Panc1 (cell line): Measurements from ENCODE around the gene CEP55.

Experiments
- POLR2AphosphoS5 ChIP-seq: IDR thresholded peaks from 2 replicates; pipeline ENCODE4 v1.6.1; 2012; ENCODE audit warnings: mild to moderate bottlenecking, low read depth, low read length, moderate library complexity
- SIN3A ChIP-seq: IDR thresholded peaks from 2 replicates; pipeline ENCODE4 v1.6.1; 2012; ENCODE audit warnings: low read depth, mild to moderate bottlenecking, low read length, moderate library complexity, borderline replicate concordance; ENCODE audit not compliant: insufficient read depth
- TF ChIP-seq, protein P1 (sequence below): fragments of 450-650 bp; IDR thresholded peaks from 2 replicates; pipeline ENCODE4 v1.5.1; 2017; ENCODE audit warnings: mild to moderate bottlenecking
- TF ChIP-seq, protein P2 (sequence below), 2 experiments: IDR thresholded peaks; 2 replicates each; pipeline ENCODE4 v1.6.1; 2011 to 2012; ENCODE audit warnings: low read depth in 2 of 2, control low read depth in 1 of 2, low read length in 1 of 2, mild to moderate bottlenecking in 1 of 2, moderate library complexity in 1 of 2; ENCODE audit not compliant: insufficient read depth in 1 of 2

GRCh38 chr10:93456480-93456879 lies 39.9 kb upstream of the CEP55 start:
- TF ChIP-seq, protein P1, sequence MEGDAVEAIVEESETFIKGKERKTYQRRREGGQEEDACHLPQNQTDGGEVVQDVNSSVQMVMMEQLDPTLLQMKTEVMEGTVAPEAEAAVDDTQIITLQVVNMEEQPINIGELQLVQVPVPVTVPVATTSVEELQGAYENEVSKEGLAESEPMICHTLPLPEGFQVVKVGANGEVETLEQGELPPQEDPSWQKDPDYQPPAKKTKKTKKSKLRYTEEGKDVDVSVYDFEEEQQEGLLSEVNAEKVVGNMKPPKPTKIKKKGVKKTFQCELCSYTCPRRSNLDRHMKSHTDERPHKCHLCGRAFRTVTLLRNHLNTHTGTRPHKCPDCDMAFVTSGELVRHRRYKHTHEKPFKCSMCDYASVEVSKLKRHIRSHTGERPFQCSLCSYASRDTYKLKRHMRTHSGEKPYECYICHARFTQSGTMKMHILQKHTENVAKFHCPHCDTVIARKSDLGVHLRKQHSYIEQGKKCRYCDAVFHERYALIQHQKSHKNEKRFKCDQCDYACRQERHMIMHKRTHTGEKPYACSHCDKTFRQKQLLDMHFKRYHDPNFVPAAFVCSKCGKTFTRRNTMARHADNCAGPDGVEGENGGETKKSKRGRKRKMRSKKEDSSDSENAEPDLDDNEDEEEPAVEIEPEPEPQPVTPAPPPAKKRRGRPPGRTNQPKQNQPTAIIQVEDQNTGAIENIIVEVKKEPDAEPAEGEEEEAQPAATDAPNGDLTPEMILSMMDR: no peak
- TF ChIP-seq SIN3A (no peak), POLR2AphosphoS5 (no peak)
- TF ChIP-seq, protein P2, sequence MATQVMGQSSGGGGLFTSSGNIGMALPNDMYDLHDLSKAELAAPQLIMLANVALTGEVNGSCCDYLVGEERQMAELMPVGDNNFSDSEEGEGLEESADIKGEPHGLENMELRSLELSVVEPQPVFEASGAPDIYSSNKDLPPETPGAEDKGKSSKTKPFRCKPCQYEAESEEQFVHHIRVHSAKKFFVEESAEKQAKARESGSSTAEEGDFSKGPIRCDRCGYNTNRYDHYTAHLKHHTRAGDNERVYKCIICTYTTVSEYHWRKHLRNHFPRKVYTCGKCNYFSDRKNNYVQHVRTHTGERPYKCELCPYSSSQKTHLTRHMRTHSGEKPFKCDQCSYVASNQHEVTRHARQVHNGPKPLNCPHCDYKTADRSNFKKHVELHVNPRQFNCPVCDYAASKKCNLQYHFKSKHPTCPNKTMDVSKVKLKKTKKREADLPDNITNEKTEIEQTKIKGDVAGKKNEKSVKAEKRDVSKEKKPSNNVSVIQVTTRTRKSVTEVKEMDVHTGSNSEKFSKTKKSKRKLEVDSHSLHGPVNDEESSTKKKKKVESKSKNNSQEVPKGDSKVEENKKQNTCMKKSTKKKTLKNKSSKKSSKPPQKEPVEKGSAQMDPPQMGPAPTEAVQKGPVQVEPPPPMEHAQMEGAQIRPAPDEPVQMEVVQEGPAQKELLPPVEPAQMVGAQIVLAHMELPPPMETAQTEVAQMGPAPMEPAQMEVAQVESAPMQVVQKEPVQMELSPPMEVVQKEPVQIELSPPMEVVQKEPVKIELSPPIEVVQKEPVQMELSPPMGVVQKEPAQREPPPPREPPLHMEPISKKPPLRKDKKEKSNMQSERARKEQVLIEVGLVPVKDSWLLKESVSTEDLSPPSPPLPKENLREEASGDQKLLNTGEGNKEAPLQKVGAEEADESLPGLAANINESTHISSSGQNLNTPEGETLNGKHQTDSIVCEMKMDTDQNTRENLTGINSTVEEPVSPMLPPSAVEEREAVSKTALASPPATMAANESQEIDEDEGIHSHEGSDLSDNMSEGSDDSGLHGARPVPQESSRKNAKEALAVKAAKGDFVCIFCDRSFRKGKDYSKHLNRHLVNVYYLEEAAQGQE (IDR thresholded peaks at IDR 0.05; ENCODE audit: insufficient read depth in 1 of 2, low read depth in 2 of 2, low read length in 1 of 2): no peak
